K562 (cell line): ENCODE results near the gene CAMK2N1. TPM values are rescaled to one million over a fixed set of nuclear protein-coding genes. Genes with fewer than 3 reads are reported as not detected.

Experiments used
- ATAC-seq: fragments of 200-7000 bp; cut with Tn5 transposase; 3 replicates; pipeline ENCODE4 v1.9.1; 2020; ENCODE audit warnings: moderate library complexity
- BruUV-seq: library from RNA; stranded (reverse); fragments of 400-500 nt; replicated peaks from 2 replicates; lab custom pipeline; 2021; lab: Mats Ljungman, UMichigan
- CTCF ChIA-PET: fragments of 300-600 bp; formaldehyde crosslinking; extraction: SDS; loops from one replicate; lab custom pipeline; 2021; ENCODE audit warnings: low intra/inter-chr PET ratio; lab: Yijun Ruan, JAX
- POLR2A ChIA-PET: fragments of 300-600, 350-650 bp; sonication (Branson Sonifier 250); formaldehyde crosslinking; extraction: SDS; loops from one replicate; lab custom pipeline; 2021; ENCODE audit warnings: antibody characterized with exemption, inconsistent platforms; lab: Yijun Ruan, JAX
- DNase-seq, 4 experiments: peaks; one replicate each; pipeline versions ENCODE4 v3.0.0 to v3.0.0-alpha.2; 2011 to 2018; ENCODE audit warnings: low spot score in 3 of 4, mixed read lengths in 3 of 4; ENCODE audit errors: extremely low read depth in 1 of 4
- FAIRE-seq: peaks from 2 replicates; lab custom pipeline; 2011; peaks lifted over from hg19 to GRCh38; lab: Jason Lieb, UNC
- H2AFZ ChIP-seq: 2 replicates; pipeline ENCODE4 v1.6.0; 2011; ENCODE audit warnings: low read depth, low read length, control low read depth, inconsistent platforms
- H3K27ac ChIP-seq: fragments of 200-600 bp; 3 replicates; pipeline ENCODE4 v1.8.0; 2011; ENCODE audit warnings: low read depth, mild to moderate bottlenecking, control low read depth, inconsistent platforms, low read length, moderate library complexity, mixed read lengths; ENCODE audit errors: extremely low read depth
- H3K27me3 ChIP-seq, 2 experiments: fragments of 300-600 bp in 1 of 2; 2 replicates in 1 of 2; 3 replicates in 1 of 2; pipeline versions ENCODE4 v1.6.0 to v1.8.0; 2011; ENCODE audit warnings: inconsistent platforms in 2 of 2, low read length in 2 of 2, mild to moderate bottlenecking in 1 of 2, mixed read lengths in 1 of 2, moderate library complexity in 1 of 2; ENCODE audit not compliant: control insufficient read depth in 2 of 2, insufficient read depth in 2 of 2
- H3K36me3 ChIP-seq: fragments of 300-600 bp; 3 replicates; pipeline ENCODE4 v1.8.0; 2011; ENCODE audit warnings: mild to moderate bottlenecking, low read length, inconsistent platforms; ENCODE audit not compliant: control insufficient read depth, insufficient read depth
- H3K4me1 ChIP-seq, 2 experiments: fragments of 200-600 bp in 1 of 2; replicated peaks in 1 of 2; 2 replicates in 1 of 2; 3 replicates in 1 of 2; pipeline versions ENCODE4 v1.5.1 to v1.8.0; 2011; ENCODE audit warnings: inconsistent platforms in 2 of 2, low read length in 2 of 2, mild to moderate bottlenecking in 1 of 2, mixed read lengths in 1 of 2, moderate library complexity in 1 of 2; ENCODE audit not compliant: control insufficient read depth in 2 of 2, insufficient read depth in 2 of 2
- H3K4me2 ChIP-seq: 2 replicates; pipeline ENCODE4 v1.6.1; 2011; ENCODE audit warnings: low read length, control low read depth, inconsistent platforms, mixed read lengths; ENCODE audit not compliant: insufficient read depth
- H3K4me3 ChIP-seq: fragments of 200-600 bp; sonication (generic), shearing (Covaris generic); 2 replicates; pipeline ENCODE4 v1.5.1; 2016; ENCODE audit warnings: control low read depth, inconsistent platforms
- H3K79me2 ChIP-seq: fragments of 200-600 bp; 3 replicates; pipeline ENCODE4 v1.8.0; 2011; ENCODE audit warnings: low read length, inconsistent platforms; ENCODE audit not compliant: control insufficient read depth, insufficient read depth
- H3K9ac ChIP-seq, 2 experiments: 2 replicates each; pipeline versions ENCODE4 v1.6.0 to v1.6.1; 2011; ENCODE audit warnings: low read depth in 2 of 2, low read length in 2 of 2, control low read depth in 1 of 2, inconsistent platforms in 1 of 2, mild to moderate bottlenecking in 1 of 2, mixed read lengths in 1 of 2; ENCODE audit not compliant: insufficient read depth in 1 of 2
- H3K9me1 ChIP-seq: one replicate; pipeline ENCODE4 v1.6.0; 2011; ENCODE audit warnings: inconsistent platforms, mild to moderate bottlenecking, low read length, moderate library complexity; ENCODE audit not compliant: control insufficient read depth, insufficient read depth
- H3K9me3 ChIP-seq: replicated peaks from 2 replicates; pipeline ENCODE4 v1.5.1; 2011; ENCODE audit warnings: low read depth, low read length, inconsistent platforms; ENCODE audit not compliant: control insufficient read depth, insufficient read depth
- H4K20me1 ChIP-seq: replicated peaks from 2 replicates; pipeline ENCODE4 v1.6.1; 2011; ENCODE audit warnings: low read length, inconsistent platforms, mixed read lengths; ENCODE audit not compliant: control insufficient read depth, insufficient read depth
- CCAR2 ChIP-seq: fragments of 200-400 bp; formaldehyde crosslinking; IDR thresholded peaks from 2 replicates; pipeline ENCODE4 v1.6.1; 2017; ENCODE audit warnings: mild to moderate bottlenecking, low read depth, low read length
- FOSL1 ChIP-seq: fragments of 200-800 bp; sonication (Bioruptor generic); conservative IDR thresholded peaks from 2 replicates; pipeline ENCODE4 v1.6.1; 2016; ENCODE audit warnings: missing genetic modification characterization, missing compliant biosample characterization
- MTF1 ChIP-seq: fragments of 250-450 bp; sonication (Bioruptor Pico); IDR thresholded peaks from 2 replicates; pipeline ENCODE4 v1.9.0; 2021; ENCODE audit warnings: moderate library complexity, mild to moderate bottlenecking, inconsistent platforms, borderline replicate concordance
- RAD21 ChIP-seq, 2 experiments: fragments of 250-450 bp in 1 of 2; fragments of 450-650 bp in 1 of 2; sonication (Bioruptor Pico) in 1 of 2; formaldehyde crosslinking in 1 of 2; IDR thresholded peaks in 1 of 2; conservative IDR thresholded peaks in 1 of 2; 2 replicates each; pipeline versions ENCODE4 v1.4.0 to v1.8.0; 2020 to 2022; ENCODE audit warnings: mild to moderate bottlenecking in 2 of 2, moderate library complexity in 1 of 2
- RBM34 ChIP-seq: fragments of 200-400 bp; formaldehyde crosslinking; IDR thresholded peaks from 2 replicates; pipeline ENCODE4 v1.6.1; 2018; ENCODE audit warnings: low read length, borderline replicate concordance; ENCODE audit not compliant: insufficient read depth
- ZNF77 ChIP-seq: fragments of 250-450 bp; sonication (Bioruptor Pico); IDR thresholded peaks from 2 replicates; pipeline ENCODE4 v1.5.0; 2020
- WGBS: fragments of 100-300 bp; shearing (Covaris generic); methylation state at CpG from one replicate; pipeline ENCODE4 v1.1.6; 2016; ENCODE audit warnings: low coverage, mixed read lengths; ENCODE audit not compliant: insufficient coverage; ENCODE audit errors: missing lambda C conversion rate; 5-methylcytosine and 5-hydroxymethylcytosine counted together
- in situ Hi-C: fragments of 300-500 bp; cut with MboI; formaldehyde crosslinking; loops from 4 replicates; pipeline ENCODE4 v1.15.0; 2018; ENCODE audit warnings: inconsistent platforms, mixed read lengths
- intact Hi-C: fragments of 100-400 bp; cut with micrococcal nuclease; formaldehyde crosslinking; loops from 2 replicates; pipeline ENCODE4 v1.14.2; 2022
- polyA plus RNA-seq, 8 experiments: library from polyadenylated mRNA; depleted of rRNA in 4 of 8; stranded (reverse) in 5 of 8; unstranded in 3 of 8; fragments of >200 nt; fragmentation: Nextera tagmentation in 2 of 8; fragmentation: Illumina TruSeq in 1 of 8; extraction: Ambion mirVana in 2 of 8; extraction: Trizol in 1 of 8; gene quantifications; 2 replicates each; pipeline versions ENCODE4 v1.2.1 to v1.2.3, GENCODE V29; 2011 to 2014; ENCODE audit warnings: inconsistent platforms in 1 of 8, missing spikeins in 1 of 8
- total RNA-seq, 7 experiments: library from RNA; depleted of rRNA in 6 of 7; stranded (reverse); fragments of >200 nt in 6 of 7; fragmentation: Illumina TruSeq in 2 of 7; extraction: Trizol in 2 of 7; gene quantifications; 2 replicates each; pipeline versions ENCODE4 v1.2.1 to v1.2.3, GENCODE V29; 2011 to 2021; ENCODE audit warnings: low replicate concordance in 1 of 7
- TF ChIP-seq, protein P1 (sequence below): fragments of 450-650 bp; IDR thresholded peaks from 2 replicates; pipeline ENCODE4 v1.6.1; 2017; ENCODE audit warnings: mild to moderate bottlenecking, moderate library complexity
- TF ChIP-seq, protein P2 (sequence below), 2 experiments: fragments of 450-650 bp in 1 of 2; sonication (generic) in 1 of 2; formaldehyde crosslinking in 1 of 2; IDR thresholded peaks in 1 of 2; conservative IDR thresholded peaks in 1 of 2; 2 replicates each; pipeline versions ENCODE4 v1.6.1 to v1.8.1; 2016 to 2023; ENCODE audit warnings: mild to moderate bottlenecking in 2 of 2, moderate library complexity in 2 of 2, inconsistent platforms in 1 of 2, missing genetic modification reagents in 1 of 2

The CAMK2N1 gene
- total and polyA plus RNA-seq, 9 of the 15 experiments (the other 6 are each of a cell fraction or from before 2014, with no cell fraction given) = 0.09 to 1.4 (median 0.34) TPM

DNA sequence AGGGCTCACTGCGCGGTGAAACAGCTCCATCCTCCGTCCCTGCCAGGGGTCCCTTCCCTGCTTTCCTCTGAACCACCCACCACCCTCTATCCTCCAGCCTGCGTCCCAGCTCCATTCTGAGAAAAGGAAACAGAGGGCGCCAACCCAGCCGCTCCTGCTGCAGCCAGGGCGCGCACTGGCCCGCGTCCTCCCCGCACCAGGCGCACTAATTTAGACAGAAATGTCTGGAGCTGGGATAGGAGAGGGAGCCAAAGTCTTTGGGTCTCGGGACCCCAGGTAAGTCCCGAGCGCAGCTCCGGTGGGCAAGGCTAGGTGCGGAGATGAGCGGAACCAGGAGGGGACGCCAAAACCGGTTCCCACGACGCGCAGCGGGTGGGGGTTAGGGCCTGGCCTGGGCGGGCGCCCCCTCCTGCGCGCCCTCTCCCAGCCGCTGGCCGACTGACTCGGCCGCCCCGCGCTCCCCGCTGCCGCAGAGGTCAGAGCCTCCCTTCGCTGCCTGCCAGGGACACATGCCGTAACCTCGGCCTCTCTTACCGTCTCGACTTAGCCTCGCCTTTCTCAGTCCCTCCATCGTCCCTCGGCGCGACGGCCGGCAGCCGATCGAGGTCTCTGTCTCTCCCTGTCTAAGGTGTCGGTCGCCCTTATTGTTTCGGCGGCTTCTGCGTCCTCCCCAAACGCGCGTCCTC, 2.0 kb downstream of the CAMK2N1 start:
- Histone ChIP-seq H3K9ac (no peak overlapping the region), H3K27ac (no peak overlapping the region), H3K4me1 (peaks cover 0 to 35% of the 10 kb centered on the region in 2 experiments; a peak in 3 of 5 replicates), H4K20me1 (peaks cover 6% of the 10 kb centered on the region), H3K4me3 (no peak overlapping the region), H3K36me3 (no peaks in the 10 kb centered on the region), H3K9me3 (no peaks in the 10 kb centered on the region; the same call in 1 of the 2 replicates), H3K79me2 (no peaks in the 10 kb centered on the region), H2AFZ (no peak overlapping the region), H3K4me2 (no peak overlapping the region), H3K9me1 (no peaks in the 10 kb centered on the region), H3K27me3 (peaks cover 32 to 66% of the 10 kb centered on the region in 2 experiments)
- POLR2A ChIA-PET = interaction anchor here (1.1 to 1.2 kb wide), 2 partner anchors 10 to 18 kb away, joined by 3 to 4 read pairs; no protein-coding TSS in a partner anchor
- no peak for DNase-seq
- no peak for ATAC-seq
- 67% methylated on average over 32 of the region's 58 CpGs for WGBS
- CTCF ChIA-PET = no interaction called here
- no TSS peak for BruUV-seq
- FAIRE-seq = no peak
- intact Hi-C loops = no loop called here
- in situ Hi-C loops = no loop called here
- TF ChIP-seq ZNF77 (CRISPR knock-in tag) (no peak), FOSL1 (tag) (no peak), RBM34 (no peak), CCAR2 (no peak), MTF1 (CRISPR knock-in tag) (no peak), RAD21 (CRISPR knock-in tag; conservative IDR thresholded peaks at IDR 0.05 in 1 of 2, IDR thresholded peaks at IDR 0.05 in 1 of 2) (no peak)
- TF ChIP-seq, protein P1, sequence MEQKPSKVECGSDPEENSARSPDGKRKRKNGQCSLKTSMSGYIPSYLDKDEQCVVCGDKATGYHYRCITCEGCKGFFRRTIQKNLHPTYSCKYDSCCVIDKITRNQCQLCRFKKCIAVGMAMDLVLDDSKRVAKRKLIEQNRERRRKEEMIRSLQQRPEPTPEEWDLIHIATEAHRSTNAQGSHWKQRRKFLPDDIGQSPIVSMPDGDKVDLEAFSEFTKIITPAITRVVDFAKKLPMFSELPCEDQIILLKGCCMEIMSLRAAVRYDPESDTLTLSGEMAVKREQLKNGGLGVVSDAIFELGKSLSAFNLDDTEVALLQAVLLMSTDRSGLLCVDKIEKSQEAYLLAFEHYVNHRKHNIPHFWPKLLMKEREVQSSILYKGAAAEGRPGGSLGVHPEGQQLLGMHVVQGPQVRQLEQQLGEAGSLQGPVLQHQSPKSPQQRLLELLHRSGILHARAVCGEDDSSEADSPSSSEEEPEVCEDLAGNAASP = no peak
- TF ChIP-seq, protein P2, sequence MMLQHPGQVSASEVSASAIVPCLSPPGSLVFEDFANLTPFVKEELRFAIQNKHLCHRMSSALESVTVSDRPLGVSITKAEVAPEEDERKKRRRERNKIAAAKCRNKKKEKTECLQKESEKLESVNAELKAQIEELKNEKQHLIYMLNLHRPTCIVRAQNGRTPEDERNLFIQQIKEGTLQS (IDR thresholded peaks at IDR 0.05) = no peak
- TF ChIP-seq, protein P2 (CRISPR knock-in tag; conservative IDR thresholded peaks at IDR 0.05) = no peak
